Measurements from ENCODE around the gene TEX2. TPM values are rescaled to one million over a fixed set of nuclear protein-coding genes. Genes with fewer than 3 reads are reported as not detected.
"Not testable (repeated sequence)": the region's sequence is repeated elsewhere in the genome, so short reads cannot be mapped to it uniquely, and the experiment has no call there.

Gene TEX2
- total RNA-seq, 1 donor from 2014 or later = 20.7 TPM

DNA sequence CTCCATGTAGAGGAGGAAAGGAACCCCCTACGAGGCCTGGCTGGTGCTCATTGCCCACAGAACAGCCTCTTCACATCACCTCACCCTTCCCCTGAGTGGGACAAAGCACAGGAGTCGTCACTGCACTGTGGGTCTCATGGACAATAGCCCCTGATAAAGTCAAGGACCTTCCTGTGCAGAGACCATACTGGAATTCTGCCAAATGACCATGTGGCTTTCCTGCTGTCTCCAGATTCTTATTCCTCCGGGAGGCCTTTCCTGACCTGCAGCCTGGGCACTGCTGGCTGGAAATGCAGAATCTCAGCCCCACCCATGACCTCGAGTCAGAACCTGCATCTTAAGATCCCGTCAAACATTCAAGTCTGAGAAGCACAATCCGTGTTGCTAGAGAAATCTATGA is 72.6 kb downstream of the TEX2 start:
- Mint-ChIP-seq H3K9me3 (no peaks in the 10 kb centered on the region), H3K4me3 (ENCODE audit: low read depth) (no peak overlapping the region), H3K27ac (no peak overlapping the region), H3K4me1 (ENCODE audit: low read depth) (no peaks in the 10 kb centered on the region), H3K36me3 (ENCODE audit: low read depth) (peaks cover 20% of the 10 kb centered on the region), H3K27me3 (ENCODE audit: low read depth) (no peaks in the 10 kb centered on the region)
- no peak for DNase-seq (ENCODE audit: low spot score)
- intact Hi-C loops (cut with micrococcal nuclease) = no loop called here

- Mint-ChIP-seq H3K27ac (no peak overlapping the region), H3K36me3 (ENCODE audit: low read depth) (peaks cover 19% of the 10 kb centered on the region), H3K4me1 (ENCODE audit: low read depth) (peaks cover 17% of the 10 kb centered on the region), H3K27me3 (ENCODE audit: low read depth) (no peaks in the 10 kb centered on the region), H3K9me3 (no peaks in the 10 kb centered on the region), H3K4me3 (ENCODE audit: low read depth) (no peak overlapping the region)
- no peak for DNase-seq (ENCODE audit: low spot score)
- intact Hi-C loops (cut with micrococcal nuclease) = no loop called here
Measured at GRCh38 chr17:64188088-64188487, 75.0 kb downstream of the TEX2 start.

GRCh38 chr17:64187093-64187895 is 75.8 kb downstream of the TEX2 start:
- peaks cover 16% of the 10 kb centered on the region for H3K36me3 Mint-ChIP-seq (ENCODE audit: low read depth)
- no peak overlapping the region for H3K4me3 Mint-ChIP-seq (ENCODE audit: low read depth)
- no peak overlapping the region for H3K27ac Mint-ChIP-seq
- intact Hi-C loops (cut with micrococcal nuclease) = no loop called here
- no peaks in the 10 kb centered on the region for H3K9me3 Mint-ChIP-seq
- DNase-seq (ENCODE audit: low spot score) = no peak
- H3K4me1 Mint-ChIP-seq (ENCODE audit: low read depth) = peaks cover 18% of the 10 kb centered on the region
- H3K27me3 Mint-ChIP-seq (ENCODE audit: low read depth) = no peaks in the 10 kb centered on the region

- H3K27me3 Mint-ChIP-seq (ENCODE audit: low read depth) = no peaks in the 10 kb centered on the region
- peaks cover 18% of the 10 kb centered on the region for H3K4me1 Mint-ChIP-seq (ENCODE audit: low read depth)
- no peak for DNase-seq (ENCODE audit: low spot score)
- H3K27ac Mint-ChIP-seq = no peak overlapping the region
- no peaks in the 10 kb centered on the region for H3K9me3 Mint-ChIP-seq
- H3K4me3 Mint-ChIP-seq (ENCODE audit: low read depth) = no peak overlapping the region
- intact Hi-C loops (cut with micrococcal nuclease) = no loop called here
- peaks cover 19% of the 10 kb centered on the region for H3K36me3 Mint-ChIP-seq (ENCODE audit: low read depth)
Measured at GRCh38 chr17:64186171-64187092, 76.6 kb downstream of the TEX2 start.

DNA sequence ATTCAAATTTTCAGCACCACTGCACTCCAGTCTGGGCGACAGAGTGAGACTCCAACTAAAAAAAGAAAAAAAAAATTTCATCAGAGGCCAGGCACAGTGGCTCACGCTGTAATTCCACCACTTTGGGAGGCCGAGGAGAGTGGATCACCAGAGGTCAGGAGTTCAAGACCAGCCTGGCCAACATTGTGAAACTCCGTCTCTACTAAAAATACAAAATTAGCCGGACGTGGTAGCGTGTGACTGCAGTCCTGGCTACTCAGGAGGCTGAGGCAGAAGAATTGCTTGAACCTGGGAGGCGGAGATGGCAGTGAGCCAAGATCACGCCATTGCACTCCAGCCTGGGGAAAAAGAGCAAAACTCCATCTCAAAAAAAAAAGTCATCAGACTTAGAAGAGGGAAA is 77.5 kb downstream of the TEX2 start:
- H3K27ac Mint-ChIP-seq; H3K9me3 Mint-ChIP-seq; H3K27me3 Mint-ChIP-seq (ENCODE audit: low read depth); DNase-seq (ENCODE audit: low spot score); H3K4me3 Mint-ChIP-seq (ENCODE audit: low read depth); intact Hi-C loops (cut with micrococcal nuclease): not testable (repeated sequence)
- peaks cover 18% of the 10 kb centered on the region for H3K4me1 Mint-ChIP-seq (ENCODE audit: low read depth)
- H3K36me3 Mint-ChIP-seq (ENCODE audit: low read depth) = peaks cover 19% of the 10 kb centered on the region

DNA sequence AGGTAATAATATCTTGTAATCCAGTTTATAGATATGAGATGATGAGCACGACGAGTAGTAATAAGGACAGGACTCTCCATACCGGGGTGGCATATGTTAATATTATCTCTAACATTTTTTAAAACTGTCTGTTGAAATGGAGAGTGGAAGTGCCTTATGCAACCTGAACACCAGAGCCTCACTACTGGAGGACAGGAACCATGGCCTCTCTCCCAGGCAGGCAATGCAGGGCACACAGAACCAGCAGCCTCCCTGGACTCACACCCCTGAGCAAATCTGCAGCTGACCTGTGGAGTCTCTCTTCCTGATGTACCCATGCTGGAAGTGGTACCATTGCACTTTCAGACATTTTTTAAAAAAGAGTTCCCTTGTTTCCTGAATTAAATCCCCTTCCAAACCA is 78.0 kb downstream of the TEX2 start:
- H3K4me3 Mint-ChIP-seq (ENCODE audit: low read depth) = no peak overlapping the region
- H3K36me3 Mint-ChIP-seq (ENCODE audit: low read depth) = peaks cover 20% of the 10 kb centered on the region
- H3K9me3 Mint-ChIP-seq = no peaks in the 10 kb centered on the region
- peaks cover 18% of the 10 kb centered on the region for H3K4me1 Mint-ChIP-seq (ENCODE audit: low read depth)
- intact Hi-C loops (cut with micrococcal nuclease) = no loop called here
- no peak for DNase-seq (ENCODE audit: low spot score)
- H3K27ac Mint-ChIP-seq = no peak overlapping the region
- no peaks in the 10 kb centered on the region for H3K27me3 Mint-ChIP-seq (ENCODE audit: low read depth)

DNA sequence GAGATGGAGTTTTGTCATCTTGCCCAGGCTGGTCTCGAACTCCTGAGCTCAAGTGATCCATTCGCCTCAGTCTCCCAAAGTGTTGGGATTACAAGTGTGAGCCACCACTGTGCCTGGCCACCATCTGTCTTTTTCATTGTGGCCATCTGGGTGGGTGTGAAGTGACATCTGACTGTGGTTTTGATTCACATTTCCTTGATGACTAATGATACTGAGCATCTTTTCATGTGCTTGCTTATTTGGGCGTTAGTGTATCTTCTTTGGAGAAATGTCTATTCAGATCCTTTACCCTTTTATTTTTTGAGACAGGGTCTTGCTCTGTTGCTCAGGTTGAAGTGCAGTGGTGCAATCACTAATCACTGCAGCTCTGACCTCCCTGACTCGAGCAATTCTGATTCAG is 79.2 kb downstream of the TEX2 start:
- no peak overlapping the region for H3K4me3 Mint-ChIP-seq (ENCODE audit: low read depth)
- H3K9me3 Mint-ChIP-seq = no peaks in the 10 kb centered on the region
- H3K4me1 Mint-ChIP-seq (ENCODE audit: low read depth) = peaks cover 18% of the 10 kb centered on the region
- no peaks in the 10 kb centered on the region for H3K27me3 Mint-ChIP-seq (ENCODE audit: low read depth)
- intact Hi-C loops (cut with micrococcal nuclease) = loop anchor here (1.0 kb wide), 1 partner anchor 16 kb away; no protein-coding TSS in a partner anchor
- no peak for DNase-seq (ENCODE audit: low spot score)
- peaks cover 31% of the 10 kb centered on the region for H3K36me3 Mint-ChIP-seq (ENCODE audit: low read depth)
- peak overlapping the region; percentile 63 for H3K27ac Mint-ChIP-seq

GRCh38 chr17:64182325-64183012 is 80.6 kb downstream of the TEX2 start:
- H3K9me3 Mint-ChIP-seq = no peaks in the 10 kb centered on the region
- no peak overlapping the region for H3K27ac Mint-ChIP-seq
- no peaks in the 10 kb centered on the region for H3K27me3 Mint-ChIP-seq (ENCODE audit: low read depth)
- H3K36me3 Mint-ChIP-seq (ENCODE audit: low read depth) = peaks cover 29% of the 10 kb centered on the region
- H3K4me1 Mint-ChIP-seq (ENCODE audit: low read depth) = peaks cover 18% of the 10 kb centered on the region
- no peak for DNase-seq (ENCODE audit: low spot score)
- H3K4me3 Mint-ChIP-seq (ENCODE audit: low read depth) = no peak overlapping the region
- intact Hi-C loops (cut with micrococcal nuclease) = no loop called here

DNA sequence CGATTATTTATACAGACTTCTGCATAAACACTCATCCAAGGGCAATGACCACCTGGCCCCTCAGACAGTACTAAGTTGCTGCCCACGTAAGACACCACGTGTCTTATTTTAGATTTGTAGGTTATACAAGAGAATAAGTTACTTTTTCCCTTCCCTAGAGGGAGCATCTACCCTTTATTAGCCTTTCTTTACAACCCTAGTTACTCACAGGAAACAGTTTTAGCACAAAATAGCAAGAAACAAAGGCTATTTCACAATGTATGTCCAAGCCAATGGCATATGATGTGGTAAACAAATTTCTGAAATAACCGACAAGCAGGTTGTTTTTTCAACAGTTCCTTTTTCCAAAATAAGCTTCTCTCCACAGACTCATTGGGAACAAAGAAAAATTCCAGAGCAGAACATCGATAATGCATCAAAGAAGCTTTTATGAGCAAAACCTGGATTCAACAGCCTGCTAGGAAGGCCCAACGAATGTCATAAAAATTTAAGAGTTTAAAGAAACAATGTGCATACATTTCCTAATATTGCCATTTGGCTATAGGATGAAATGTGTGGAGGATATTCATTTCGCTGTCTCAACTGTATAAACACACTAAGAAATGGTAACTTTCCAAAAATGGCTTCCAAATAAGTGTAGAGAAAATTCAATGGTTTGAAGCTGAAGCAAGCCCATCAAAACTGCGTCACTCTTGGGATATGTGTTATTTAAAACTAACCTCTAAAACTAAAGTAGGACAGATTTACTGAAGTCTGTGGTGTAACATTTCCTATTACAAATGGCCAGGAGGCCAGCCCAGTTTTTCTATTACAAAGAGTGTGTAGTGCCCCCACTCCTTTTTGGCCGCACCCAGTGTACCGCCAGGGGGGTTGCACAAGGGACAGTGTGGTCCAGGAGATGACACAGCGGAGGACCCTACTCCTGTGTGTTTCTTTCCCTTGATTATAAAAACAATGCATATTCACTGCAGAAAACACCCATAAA is 82.7 kb downstream of the TEX2 start:
- Mint-ChIP-seq H3K4me1 (ENCODE audit: low read depth) (peaks cover 17% of the 10 kb centered on the region), H3K27me3 (ENCODE audit: low read depth) (no peaks in the 10 kb centered on the region), H3K27ac (no peak overlapping the region), H3K36me3 (ENCODE audit: low read depth) (peaks cover 19% of the 10 kb centered on the region), H3K9me3 (no peaks in the 10 kb centered on the region), H3K4me3 (ENCODE audit: low read depth) (no peak overlapping the region)
- intact Hi-C loops (cut with micrococcal nuclease) = no loop called here
- no peak for DNase-seq (ENCODE audit: low spot score)

DNA sequence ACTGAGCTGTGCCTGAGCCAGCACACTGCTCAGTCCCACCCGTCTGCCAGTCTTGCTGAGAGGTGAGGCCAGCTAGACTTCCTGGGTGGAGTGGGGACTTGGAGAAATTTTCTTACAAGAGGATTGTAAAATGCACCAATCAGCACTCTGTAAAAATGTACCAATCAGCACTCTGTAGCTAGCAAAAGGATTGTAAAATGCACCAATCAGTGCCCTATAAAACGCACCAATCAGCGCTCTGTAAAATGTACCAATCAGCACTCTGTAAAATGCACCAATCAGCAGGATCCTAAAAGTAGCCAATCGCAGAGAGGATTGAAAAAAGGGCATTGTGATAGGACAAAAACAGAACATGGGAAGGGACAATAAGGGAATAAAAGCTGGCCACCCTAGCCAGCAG is 84.0 kb downstream of the TEX2 start:
- H3K27me3 Mint-ChIP-seq (ENCODE audit: low read depth); DNase-seq (ENCODE audit: low spot score); H3K27ac Mint-ChIP-seq; H3K9me3 Mint-ChIP-seq; H3K4me3 Mint-ChIP-seq (ENCODE audit: low read depth); H3K4me1 Mint-ChIP-seq (ENCODE audit: low read depth); intact Hi-C loops (cut with micrococcal nuclease): not testable (repeated sequence)
- H3K36me3 Mint-ChIP-seq (ENCODE audit: low read depth) = peaks cover 15% of the 10 kb centered on the region

DNA sequence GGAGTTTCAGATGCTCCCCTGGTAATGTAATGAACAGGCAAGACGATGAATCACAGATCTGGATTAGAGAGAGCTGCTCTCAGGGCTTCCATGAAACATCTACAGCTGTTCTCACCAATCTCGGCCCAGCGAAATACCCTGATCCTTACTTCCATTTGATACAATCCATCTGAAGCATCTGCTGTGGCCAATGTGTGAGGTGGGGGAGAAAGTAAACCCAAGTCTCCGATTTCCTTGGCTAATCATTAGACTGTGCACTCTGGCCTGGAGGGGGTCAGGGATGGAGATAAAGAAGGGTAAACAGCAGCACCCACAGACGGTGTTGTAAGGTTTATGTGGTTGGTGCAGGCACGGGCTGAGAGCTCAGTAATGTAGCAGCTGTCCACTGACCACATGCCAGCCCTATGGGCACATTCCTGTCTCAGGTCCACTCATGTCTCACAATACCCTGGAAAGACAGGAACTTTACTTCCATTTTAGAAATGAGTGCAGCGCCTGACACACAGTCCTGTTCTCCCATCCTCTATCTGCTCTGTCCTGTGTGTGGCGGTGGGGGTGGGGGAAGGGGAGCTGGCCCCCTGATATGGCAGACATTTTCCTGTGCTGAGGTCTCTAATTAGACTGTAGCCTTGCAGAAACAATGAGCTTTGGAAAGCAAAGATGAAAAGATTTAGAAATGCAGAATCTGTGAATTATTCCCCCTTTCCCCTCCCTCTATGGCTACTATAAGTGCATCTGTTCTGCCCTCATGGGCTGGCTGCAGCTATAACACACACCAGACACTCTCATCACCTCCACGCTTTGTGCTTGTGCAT is 84.8 kb downstream of the TEX2 start:
- H3K27ac Mint-ChIP-seq = no peak overlapping the region
- no peak overlapping the region for H3K4me3 Mint-ChIP-seq (ENCODE audit: low read depth)
- intact Hi-C loops (cut with micrococcal nuclease) = no loop called here
- H3K36me3 Mint-ChIP-seq (ENCODE audit: low read depth) = peaks cover 15% of the 10 kb centered on the region
- no peaks in the 10 kb centered on the region for H3K27me3 Mint-ChIP-seq (ENCODE audit: low read depth)
- H3K4me1 Mint-ChIP-seq (ENCODE audit: low read depth) = peaks cover 1% of the 10 kb centered on the region
- no peaks in the 10 kb centered on the region for H3K9me3 Mint-ChIP-seq
- DNase-seq (ENCODE audit: low spot score) = no peak
